ENCODE measurements around the gene ENDOV. TPM values are rescaled to one million over a fixed set of nuclear protein-coding genes. Genes with fewer than 3 reads are reported as not detected.

ENDOV gene
- total and polyA plus RNA-seq, 5 experiments from 2014 or later, result 7.5 to 20.6 (median 10.3) TPM

DNA sequence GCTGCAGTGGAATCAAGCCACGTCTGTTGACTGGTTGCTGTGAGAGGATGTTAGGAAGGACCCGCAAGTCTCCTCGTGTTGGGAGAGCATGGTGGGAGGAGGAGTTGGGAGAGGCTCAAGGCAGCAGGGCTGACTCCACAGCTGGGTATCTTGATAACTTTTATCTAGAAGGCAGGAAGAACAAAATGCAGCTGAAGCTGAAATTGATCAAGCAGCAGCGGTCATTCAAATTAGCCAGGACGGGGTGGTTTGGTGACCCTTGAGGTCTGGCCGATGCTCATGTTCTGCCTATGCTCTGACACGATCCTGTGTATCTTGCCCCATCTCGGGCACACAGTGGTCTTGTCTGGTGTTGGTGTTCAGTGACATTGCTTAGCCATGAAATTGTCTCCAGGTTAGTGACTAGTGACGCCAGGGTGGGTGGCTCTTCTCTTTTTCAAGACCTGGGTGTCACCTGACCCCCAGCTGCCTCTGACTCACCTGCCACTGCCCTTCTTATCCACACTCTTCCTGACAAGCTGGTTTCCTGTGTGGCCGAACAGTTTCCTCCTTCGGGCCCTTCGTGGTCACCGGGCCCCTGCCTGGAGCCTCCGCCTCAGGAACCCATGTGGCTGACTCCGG, 42.4 kb downstream of the ENDOV start:
- Mint-ChIP-seq H3K4me1 (peaks cover 5 to 24% (median 18%) of the 10 kb centered on the region in 4 donors), H3K36me3 (no peaks in the 10 kb centered on the region), H3K27ac (peak overlapping the region in 4 of 10 donors; percentile 4 to 66 (median 48)), H3K4me3 (peak overlapping the region in 3 of 10 donors; percentile 31 to 53 (median 52)), H3K9me3 (no peaks in the 10 kb centered on the region), H3K27me3 (peaks cover 11 to 51% (median 18%) of the 10 kb centered on the region in 5 donors)
- POLR2A ChIA-PET, result no interaction called here
- ATAC-seq (no peak), DNase-seq (no peak)

DNA sequence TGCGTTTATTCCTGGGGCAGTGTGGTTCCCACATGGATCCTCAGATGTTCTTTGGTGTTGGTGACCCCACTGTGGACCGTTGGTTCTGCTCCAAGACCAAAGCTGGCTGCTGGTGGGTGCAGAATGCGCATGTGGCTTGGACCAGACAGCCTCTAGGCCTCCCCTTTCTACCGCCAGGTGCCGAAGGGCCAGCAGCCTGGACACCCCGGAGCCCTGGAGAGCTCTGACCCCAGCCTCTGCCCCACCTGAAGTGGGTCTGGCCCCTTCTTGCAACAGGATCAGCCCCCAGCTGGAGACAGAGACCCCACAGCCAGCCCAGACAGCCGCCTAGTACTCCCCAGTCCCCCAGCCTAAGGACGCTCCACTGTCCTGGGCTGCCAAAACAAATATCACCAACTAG, 43.0 kb downstream of the ENDOV start:
- ATAC-seq, result no peak
- peak overlapping the region in 1 of 10 donors; percentile 35 for H3K4me3 Mint-ChIP-seq
- peaks cover 11 to 51% (median 18%) of the 10 kb centered on the region in 5 donors for H3K27me3 Mint-ChIP-seq
- peak overlapping the region in 1 of 10 donors; percentile 79 for H3K27ac Mint-ChIP-seq
- H3K36me3 Mint-ChIP-seq, result no peaks in the 10 kb centered on the region
- H3K4me1 Mint-ChIP-seq, result peaks cover 5 to 24% (median 18%) of the 10 kb centered on the region in 4 donors
- no peaks in the 10 kb centered on the region for H3K9me3 Mint-ChIP-seq
- DNase-seq, result no peak
- POLR2A ChIA-PET, result no interaction called here

DNA sequence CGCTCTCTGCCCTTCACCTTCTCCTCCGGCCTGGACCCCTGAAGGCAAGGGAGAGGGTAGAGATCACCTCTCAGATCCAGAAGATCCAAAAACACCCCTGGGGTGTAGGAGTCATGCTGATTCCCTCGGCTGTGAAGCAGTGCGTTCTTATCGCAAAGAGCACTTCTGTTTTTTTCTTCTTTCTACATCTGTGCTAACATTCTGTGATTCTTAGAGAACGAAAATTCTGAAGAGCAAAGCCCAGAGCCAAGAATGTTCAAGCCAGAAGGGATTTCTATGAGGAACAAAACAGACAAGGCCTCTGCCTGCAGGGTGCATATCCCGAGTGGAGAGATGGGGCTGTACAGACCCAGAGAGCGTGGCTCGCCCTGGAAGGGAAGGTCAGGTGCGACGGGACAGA, 44.3 kb downstream of the ENDOV start:
- Mint-ChIP-seq H3K27ac (peak overlapping the region in 1 of 10 donors; percentile 35), H3K9me3 (no peaks in the 10 kb centered on the region), H3K36me3 (no peaks in the 10 kb centered on the region), H3K4me3 (no peak overlapping the region), H3K27me3 (peaks cover 11 to 51% (median 18%) of the 10 kb centered on the region in 5 donors), H3K4me1 (peaks cover 5 to 15% (median 9%) of the 10 kb centered on the region in 4 donors)
- POLR2A ChIA-PET, result no interaction called here
- DNase-seq (no peak), ATAC-seq (no peak)

DNA sequence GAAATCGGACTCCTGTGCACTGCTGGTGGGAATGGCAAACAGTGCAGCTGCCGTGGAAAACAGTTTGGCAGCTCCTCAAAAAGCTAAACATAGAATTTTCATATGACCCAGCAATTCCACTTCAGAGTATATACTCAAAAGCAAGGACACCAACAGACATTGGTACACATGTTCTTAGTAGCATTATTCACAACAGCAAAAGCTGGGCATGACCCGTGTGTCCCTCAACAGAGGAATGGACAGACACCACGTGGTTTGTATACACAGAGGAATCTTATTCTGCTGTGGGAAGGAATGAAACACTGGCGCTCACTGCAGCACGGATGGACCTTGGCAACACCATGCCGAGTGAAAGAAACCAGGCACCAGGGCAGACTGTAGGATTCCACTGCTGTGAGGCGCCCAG, 45.5 kb downstream of the ENDOV start:
- ATAC-seq, result no peak
- Mint-ChIP-seq H3K27me3 (peaks cover 12 to 60% (median 19%) of the 10 kb centered on the region in 5 donors), H3K4me1 (peaks cover 2 to 11% (median 5%) of the 10 kb centered on the region in 4 donors), H3K4me3 (no peak overlapping the region), H3K9me3 (no peaks in the 10 kb centered on the region), H3K36me3 (no peaks in the 10 kb centered on the region), H3K27ac (no peak overlapping the region)
- no peak for DNase-seq
- POLR2A ChIA-PET, result no interaction called here

DNA sequence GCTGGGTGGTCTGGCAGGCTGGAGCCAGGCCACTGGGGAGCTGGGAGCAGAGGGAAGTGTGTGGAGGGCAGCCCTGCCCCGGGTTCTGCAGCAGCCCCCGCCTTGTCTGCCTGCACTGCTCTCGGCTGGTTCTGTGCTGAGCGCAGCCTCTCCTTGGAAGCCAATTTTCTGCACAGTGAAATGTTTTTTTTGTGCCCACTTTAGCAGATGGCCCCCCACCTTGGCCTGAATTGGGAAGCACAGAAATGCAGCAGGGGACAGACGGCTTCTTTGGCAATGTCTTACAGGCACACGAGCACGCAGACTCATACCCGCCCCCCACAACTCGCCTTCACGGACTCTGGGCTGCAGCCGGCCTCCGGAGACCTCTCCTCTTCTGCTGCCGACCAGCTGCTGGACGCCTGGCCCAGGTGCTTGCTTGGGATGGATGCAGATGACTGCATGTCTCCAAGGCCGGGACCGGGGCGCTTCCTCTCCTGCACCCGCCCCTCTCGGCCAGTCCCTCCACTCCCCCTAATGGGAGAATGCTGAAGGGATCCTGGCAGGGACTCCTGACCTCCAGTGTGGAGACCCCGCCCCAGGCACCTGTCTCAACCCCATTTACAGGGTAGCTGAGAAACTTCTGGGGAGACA, 46.7 kb downstream of the ENDOV start:
- Mint-ChIP-seq H3K36me3 (no peaks in the 10 kb centered on the region), H3K27me3 (peaks cover 12 to 64% (median 20%) of the 10 kb centered on the region in 5 donors), H3K4me3 (no peak overlapping the region), H3K27ac (peak overlapping the region in 1 of 10 donors; percentile 71), H3K9me3 (no peaks in the 10 kb centered on the region), H3K4me1 (peaks cover 0 to 5% (median 0%) of the 10 kb centered on the region in 4 donors)
- POLR2A ChIA-PET, result no interaction called here
- ATAC-seq, result no peak
- no peak for DNase-seq

DNA sequence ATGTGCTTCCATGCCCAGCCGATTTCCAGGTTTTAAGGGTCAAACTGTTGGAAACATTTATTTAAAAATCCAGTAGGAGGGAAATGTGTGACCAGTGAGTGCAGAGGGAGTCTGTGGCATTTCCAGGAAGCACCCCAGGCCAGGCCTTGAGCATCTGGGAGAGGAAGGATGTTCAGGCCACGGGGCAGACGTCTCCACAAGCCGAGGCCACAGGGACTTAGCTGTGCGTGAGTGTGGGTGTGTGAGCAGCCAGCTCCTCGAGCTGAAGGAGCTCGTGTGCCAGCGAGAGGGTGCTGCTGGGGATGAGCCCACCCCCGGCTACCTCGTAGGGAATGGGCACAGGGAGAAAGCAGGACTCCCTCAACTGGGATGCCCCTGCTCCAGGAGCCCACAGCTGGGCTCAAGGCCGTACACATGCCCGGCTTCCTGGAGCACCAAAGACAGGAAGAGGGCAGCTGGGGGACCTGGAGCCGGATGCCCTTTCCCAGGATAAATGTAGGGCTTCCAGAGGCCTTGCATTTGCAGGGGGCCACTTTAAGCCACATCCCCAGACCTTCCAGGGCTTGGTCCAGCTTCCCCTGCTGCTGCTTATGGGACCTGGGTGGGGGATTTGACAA, 48.9 kb downstream of the ENDOV start:
- H3K36me3 Mint-ChIP-seq, result peaks cover 0 to 3% (median 0%) of the 10 kb centered on the region in 3 donors
- no peak overlapping the region for H3K27ac Mint-ChIP-seq
- H3K27me3 Mint-ChIP-seq, result peaks cover 26 to 72% (median 34%) of the 10 kb centered on the region in 5 donors
- ATAC-seq, result no peak
- H3K4me3 Mint-ChIP-seq, result no peak overlapping the region
- no peaks in the 10 kb centered on the region for H3K9me3 Mint-ChIP-seq
- no peak for DNase-seq
- no peaks in the 10 kb centered on the region for H3K4me1 Mint-ChIP-seq
- POLR2A ChIA-PET, result interaction anchor here (1.5 kb wide), 1 partner anchor 9 kb away, joined by 3 read pairs; no protein-coding TSS in a partner anchor

DNA sequence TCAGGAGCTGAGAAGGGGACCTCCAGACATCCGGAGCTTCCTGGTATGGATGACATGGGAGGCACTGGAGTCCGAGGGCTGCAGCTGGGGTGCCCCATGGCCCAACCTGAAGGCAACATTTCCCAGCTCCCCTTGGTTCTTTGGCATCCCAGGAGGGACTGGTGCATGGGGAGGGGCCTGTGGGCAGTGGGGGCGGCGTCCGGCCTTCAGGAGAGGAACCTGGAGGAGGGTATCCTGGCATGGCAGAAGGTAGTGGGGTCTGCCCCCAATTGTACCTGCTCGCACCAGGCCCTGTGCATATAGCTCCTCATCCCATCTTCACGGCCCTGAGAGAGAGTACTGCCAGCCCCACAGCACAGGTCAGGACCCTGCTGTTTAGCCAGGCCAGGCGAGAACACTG, 49.5 kb downstream of the ENDOV start:
- H3K9me3 Mint-ChIP-seq, result no peaks in the 10 kb centered on the region
- ATAC-seq, result no peak
- peaks cover 0 to 3% (median 0%) of the 10 kb centered on the region in 3 donors for H3K36me3 Mint-ChIP-seq
- no peak for DNase-seq
- POLR2A ChIA-PET, result interaction anchor here (0.6 to 1.5 kb wide), 3 partner anchors 10 to 163 kb away, joined by 3 read pairs; no protein-coding TSS in a partner anchor
- no peak overlapping the region for H3K27ac Mint-ChIP-seq
- H3K27me3 Mint-ChIP-seq, result peaks cover 21 to 73% (median 33%) of the 10 kb centered on the region in 5 donors
- no peaks in the 10 kb centered on the region for H3K4me1 Mint-ChIP-seq
- no peak overlapping the region for H3K4me3 Mint-ChIP-seq

DNA sequence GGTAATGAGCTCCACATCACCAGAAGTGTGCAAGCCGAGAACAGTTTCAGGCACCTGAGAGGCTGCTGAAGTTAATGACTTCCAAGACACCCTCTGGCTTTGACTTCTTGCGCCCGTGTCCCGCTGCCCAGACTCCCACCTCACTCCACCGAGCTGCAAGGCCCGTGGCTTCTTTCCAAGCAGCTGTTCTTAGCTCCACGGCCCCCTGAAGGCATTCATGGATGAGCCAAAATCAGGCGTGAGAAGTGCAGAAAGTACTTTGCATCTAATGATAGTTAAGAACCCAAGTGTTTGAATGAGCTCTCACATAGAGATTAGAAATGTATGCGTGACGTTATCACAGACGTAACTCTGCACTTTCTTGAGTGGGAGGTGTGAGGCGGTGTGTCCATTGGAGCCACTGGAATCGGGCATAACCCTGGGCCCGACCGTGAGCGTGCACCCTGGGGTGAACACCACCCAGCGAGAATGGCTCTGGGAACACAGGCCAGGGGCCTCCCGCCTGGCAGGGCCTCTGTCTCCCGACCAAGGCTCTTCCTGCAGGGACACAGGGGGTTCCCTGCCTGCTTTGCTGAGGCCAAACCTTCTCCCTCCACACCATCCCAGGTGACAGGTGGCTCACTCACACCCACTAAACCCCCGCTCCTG, 50.5 kb downstream of the ENDOV start:
- Mint-ChIP-seq H3K9me3 (no peaks in the 10 kb centered on the region), H3K27ac (no peak overlapping the region), H3K27me3 (peaks cover 21 to 68% (median 32%) of the 10 kb centered on the region in 5 donors), H3K4me3 (no peak overlapping the region), H3K4me1 (no peaks in the 10 kb centered on the region), H3K36me3 (peaks cover 0 to 3% (median 0%) of the 10 kb centered on the region in 3 donors)
- POLR2A ChIA-PET, result interaction anchor here (0.6 to 0.7 kb wide), 2 partner anchors 11 to 162 kb away, joined by 3 read pairs; no protein-coding TSS in a partner anchor
- ATAC-seq, result no peak
- DNase-seq, result no peak

DNA sequence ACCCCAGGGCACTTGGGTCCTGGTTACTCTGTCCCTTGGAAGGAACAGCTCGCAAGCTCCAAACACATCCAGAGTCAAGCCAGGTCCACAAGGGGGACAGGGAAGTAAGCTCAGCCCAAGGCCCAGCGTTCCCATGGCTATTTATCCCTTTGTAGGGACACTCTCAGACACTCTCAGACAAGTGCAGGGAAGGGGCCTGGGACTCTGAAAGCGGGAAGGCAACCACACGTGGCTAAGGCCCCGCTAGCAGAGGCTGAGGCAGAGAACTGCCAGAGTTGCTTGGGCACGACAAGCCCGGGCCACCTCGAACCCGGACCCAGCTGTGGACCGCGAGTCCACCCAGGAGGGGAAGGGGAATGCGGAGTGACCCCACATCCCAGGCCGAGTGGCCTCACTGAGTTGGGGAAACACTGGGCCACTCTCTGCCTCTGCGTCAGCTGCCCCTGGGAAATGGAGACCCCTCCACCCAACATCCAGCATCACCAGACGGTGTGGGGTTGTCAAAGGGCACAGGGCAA, 51.3 kb downstream of the ENDOV start:
- no peak for DNase-seq
- Mint-ChIP-seq H3K9me3 (no peaks in the 10 kb centered on the region), H3K27me3 (peaks cover 19 to 67% (median 33%) of the 10 kb centered on the region in 5 donors), H3K36me3 (peaks cover 0 to 3% (median 0%) of the 10 kb centered on the region in 3 donors), H3K4me1 (peaks cover 0 to under 1% (median under 1%) of the 10 kb centered on the region in 4 donors), H3K27ac (no peak overlapping the region), H3K4me3 (no peak overlapping the region)
- POLR2A ChIA-PET, result no interaction called here
- no peak for ATAC-seq

DNA sequence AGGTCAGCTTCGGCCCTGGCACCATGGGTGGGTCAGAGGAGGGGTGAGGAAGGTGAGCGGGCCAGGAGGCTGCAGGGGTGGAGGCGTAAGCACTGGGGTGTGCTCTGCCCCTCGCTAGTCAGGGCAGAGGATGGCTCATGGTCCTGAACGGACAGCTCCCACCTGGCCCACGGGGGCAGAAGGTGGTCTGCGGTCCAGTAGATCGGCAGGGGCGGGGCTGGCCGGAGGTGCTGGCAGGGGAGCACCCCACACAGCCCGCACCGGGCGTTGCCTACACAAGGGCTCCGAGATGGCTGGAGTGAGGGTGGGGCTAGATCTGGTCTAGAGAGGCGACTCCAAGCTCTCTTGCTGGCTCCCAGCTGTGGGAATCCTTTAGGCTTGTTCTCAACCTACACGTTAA, 53.3 kb downstream of the ENDOV start:
- no peak for DNase-seq
- ATAC-seq, result no peak
- H3K4me3 Mint-ChIP-seq, result no peak overlapping the region
- H3K36me3 Mint-ChIP-seq, result peaks cover 0 to 3% (median 0%) of the 10 kb centered on the region in 3 donors
- POLR2A ChIA-PET, result interaction anchor here (0.5 kb wide), 1 partner anchor 80 kb away, joined by 5 read pairs; no protein-coding TSS in a partner anchor
- no peak overlapping the region for H3K27ac Mint-ChIP-seq
- H3K27me3 Mint-ChIP-seq, result peaks cover 20 to 83% (median 44%) of the 10 kb centered on the region in 5 donors
- H3K9me3 Mint-ChIP-seq, result no peaks in the 10 kb centered on the region
- peaks cover 5 to 14% (median 11%) of the 10 kb centered on the region in 4 donors for H3K4me1 Mint-ChIP-seq

DNA sequence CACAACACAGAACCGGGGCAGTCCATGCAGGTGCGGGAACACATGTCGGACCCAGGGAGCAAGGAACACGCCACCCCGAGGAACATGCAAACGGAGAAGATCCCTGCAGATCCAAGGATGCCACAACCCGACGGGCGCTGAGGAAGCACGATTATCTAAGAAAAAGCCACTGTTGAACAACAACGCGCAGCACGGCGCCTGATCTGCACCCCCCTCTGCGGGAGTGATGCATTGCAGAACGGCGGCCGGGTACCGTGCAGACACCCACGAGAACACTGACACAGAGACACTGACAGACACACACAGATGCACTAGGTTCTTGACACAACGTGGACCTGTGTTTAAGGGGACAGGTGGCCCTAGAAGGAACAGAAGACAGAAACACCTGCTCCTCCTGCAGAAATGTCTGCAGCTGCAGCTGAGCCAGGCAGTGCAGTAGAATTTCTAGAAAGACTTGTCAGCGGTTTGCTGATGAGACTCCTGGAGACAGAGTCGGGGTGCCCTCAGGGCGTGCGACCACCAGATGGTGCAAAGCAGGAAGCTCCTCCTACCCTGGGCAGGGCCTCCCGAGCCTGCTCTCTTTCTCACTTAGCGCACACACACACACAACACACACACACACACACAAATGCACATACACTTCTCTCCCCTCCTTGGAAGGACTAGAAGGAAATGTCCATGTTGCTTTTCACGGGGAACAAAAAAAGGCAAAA, 54.0 kb downstream of the ENDOV start:
- H3K27ac Mint-ChIP-seq, result no peak overlapping the region

DNA sequence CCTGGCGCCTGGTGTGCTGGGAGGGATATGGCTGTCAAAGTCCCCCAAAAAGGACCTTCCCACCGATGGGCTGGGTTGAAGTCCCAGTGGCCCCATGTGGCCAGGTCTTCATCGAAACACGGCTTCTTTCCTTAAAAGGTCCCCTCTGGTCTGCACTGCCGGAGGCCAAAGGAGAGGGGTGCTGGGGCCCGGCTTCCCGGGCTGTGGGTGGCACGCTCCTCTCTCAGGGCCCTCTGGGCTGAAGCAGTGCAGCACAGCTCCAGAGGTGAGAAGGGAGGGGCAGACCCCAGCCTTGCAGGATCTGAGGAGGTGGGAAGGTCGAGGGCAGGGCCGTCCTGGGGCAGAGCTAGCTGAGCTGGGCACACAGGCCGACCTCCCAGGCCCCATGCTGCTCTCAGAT, 54.7 kb downstream of the ENDOV start:
- DNase-seq, result no peak
- Mint-ChIP-seq H3K36me3 (peaks cover 0 to 3% (median under 1%) of the 10 kb centered on the region in 3 donors), H3K27me3 (peaks cover 23 to 87% (median 51%) of the 10 kb centered on the region in 5 donors), H3K27ac (no peak overlapping the region), H3K4me3 (no peak overlapping the region), H3K9me3 (no peaks in the 10 kb centered on the region), H3K4me1 (peaks cover 12 to 21% (median 14%) of the 10 kb centered on the region in 4 donors)
- no peak for ATAC-seq
- POLR2A ChIA-PET, result interaction anchor here (0.9 kb wide), 1 partner anchor 15 kb away, joined by 3 read pairs; no protein-coding TSS in a partner anchor

More for the DNA sequence above, 54.0 kb downstream of the ENDOV start:
- ATAC-seq (no peak), DNase-seq (no peak)
- H3K9me3 Mint-ChIP-seq, result no peaks in the 10 kb centered on the region
- H3K4me1 Mint-ChIP-seq, result peaks cover 6 to 14% (median 11%) of the 10 kb centered on the region in 4 donors
- H3K27me3 Mint-ChIP-seq, result peaks cover 20 to 84% (median 45%) of the 10 kb centered on the region in 5 donors
- POLR2A ChIA-PET, result no interaction called here
- H3K4me3 Mint-ChIP-seq, result no peak overlapping the region
- peaks cover 0 to 3% (median 0%) of the 10 kb centered on the region in 3 donors for H3K36me3 Mint-ChIP-seq
